Occipital lobe (tissue), 2 donors: ENCODE data around the gene MDFIC. TPM values are rescaled to one million over a fixed set of nuclear protein-coding genes. Genes with fewer than 3 reads are reported as not detected.

Source experiments
- DNase-seq: peaks from one replicate; lab custom pipeline; 2025; lab: John Stamatoyannopoulos, UW
- total RNA-seq: library from RNA; depleted of rRNA; stranded (reverse); fragments of >200 nt; gene quantifications from one replicate; pipeline ENCODE4 v1.2.3, GENCODE V29; 2014

The MDFIC gene
- total RNA-seq, 1 donor from 2014 or later, result 7.0 TPM

GRCh38 chr7:114989531-114989930 lies 67.6 kb downstream of the MDFIC start:
- DNase-seq, result no peak

DNA sequence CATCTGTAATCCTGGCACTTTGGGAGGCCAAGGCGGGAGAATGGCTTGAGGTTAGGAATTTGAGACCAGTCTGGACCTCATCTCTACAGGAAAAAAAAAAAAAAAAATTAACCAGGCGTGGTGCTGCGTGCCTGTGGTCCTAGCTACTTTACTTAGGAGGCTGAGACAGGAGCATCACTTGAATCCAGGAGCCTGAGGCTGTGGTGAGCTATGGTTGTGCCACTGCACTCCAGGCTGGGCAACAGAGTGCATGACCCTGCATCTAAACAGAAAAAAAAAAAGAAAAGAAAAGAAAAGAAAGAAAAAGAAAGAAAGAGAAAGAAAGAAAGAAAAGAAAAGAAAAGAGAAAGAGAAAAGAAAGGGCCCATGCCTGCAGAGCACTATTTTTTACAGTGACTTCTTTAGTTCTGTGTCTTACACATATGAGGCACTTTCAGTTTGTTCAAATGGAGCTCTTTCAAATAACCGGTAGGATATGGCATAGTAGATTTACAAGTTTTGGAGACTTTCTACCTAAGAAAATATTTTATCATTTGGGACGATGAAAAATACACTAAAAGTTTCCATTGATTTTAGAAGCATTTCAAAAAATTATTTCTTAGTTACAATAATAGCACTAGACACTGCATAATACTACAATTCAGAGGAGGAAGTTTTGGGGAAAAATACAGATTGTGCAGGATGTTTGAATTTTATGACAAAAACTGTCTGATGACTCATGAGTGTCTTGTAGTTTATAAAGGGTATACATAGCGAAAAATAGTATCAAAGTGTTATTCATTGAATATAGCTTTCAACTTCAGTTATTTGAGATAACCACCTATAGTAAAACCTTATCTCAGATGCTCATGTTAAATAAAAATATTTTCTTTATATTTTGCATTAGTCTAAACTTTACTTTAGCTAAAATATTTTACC lies 75.9 kb downstream of the MDFIC start:
- no peak for DNase-seq

DNA sequence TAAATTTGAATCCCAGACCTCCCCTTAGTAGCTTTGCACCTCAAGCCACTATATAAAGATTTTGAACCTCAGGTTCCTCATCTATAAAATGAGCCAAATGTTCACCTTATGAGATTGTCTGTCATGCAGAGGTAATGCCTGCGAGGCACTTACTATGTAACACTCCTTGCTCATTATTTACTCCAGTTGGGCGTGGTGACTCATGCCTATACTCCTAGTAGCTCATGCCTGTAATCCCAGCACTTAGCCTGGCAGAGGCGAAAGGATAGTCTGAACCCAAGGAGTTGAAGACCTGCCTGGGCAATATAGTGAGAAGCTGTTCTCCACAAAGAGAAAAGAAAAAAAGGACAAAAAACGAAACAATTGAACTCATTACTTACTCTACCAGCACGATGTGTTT lies 82.2 kb downstream of the MDFIC start:
- DNase-seq, result no peak

DNA sequence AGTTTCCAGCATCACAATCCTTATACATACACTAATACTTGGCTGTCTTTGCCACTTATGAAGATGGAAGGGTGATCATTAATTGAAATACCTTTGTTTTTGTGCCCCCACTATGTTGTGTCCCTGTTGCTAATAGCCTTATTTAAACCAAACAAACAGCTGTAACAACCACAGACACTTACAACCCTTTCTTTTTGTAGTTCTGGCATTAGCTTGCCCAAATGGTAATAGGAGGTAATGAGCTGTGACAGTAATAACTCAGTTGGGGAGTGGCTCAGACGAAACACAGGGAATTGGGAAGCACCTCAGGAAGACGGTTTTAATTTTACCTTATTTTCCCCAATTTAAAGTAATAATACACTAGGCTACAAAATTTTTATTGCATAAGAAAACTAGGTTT lies 83.4 kb downstream of the MDFIC start:
- no peak for DNase-seq

DNA sequence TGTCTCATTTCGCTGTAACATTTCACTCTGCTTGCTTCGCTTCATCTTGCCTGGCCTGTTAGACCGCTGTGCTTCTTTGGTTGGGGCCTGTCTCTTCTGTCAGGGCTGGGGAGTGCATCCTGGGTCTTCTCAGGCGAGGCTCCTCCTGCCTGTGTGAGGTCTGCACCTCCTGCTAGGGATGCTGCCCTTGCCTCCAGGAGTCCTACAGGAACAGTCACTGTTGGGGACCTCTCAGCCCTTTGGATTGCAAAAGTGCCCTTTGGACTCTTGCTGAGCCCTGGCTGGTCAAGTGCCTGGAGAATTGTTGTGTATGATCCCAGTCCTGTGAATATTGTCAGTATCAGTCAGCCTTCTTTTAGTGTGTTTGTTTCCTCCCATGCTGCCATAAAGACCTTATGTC lies 84.1 kb downstream of the MDFIC start:
- DNase-seq, result no peak

- no peak for DNase-seq
These were observed 85.9 kb downstream of the MDFIC start for GRCh38 chr7:115007751-115008150.

GRCh38 chr7:115008465-115009114 lies 86.7 kb downstream of the MDFIC start:
- DNase-seq, result no peak

DNA sequence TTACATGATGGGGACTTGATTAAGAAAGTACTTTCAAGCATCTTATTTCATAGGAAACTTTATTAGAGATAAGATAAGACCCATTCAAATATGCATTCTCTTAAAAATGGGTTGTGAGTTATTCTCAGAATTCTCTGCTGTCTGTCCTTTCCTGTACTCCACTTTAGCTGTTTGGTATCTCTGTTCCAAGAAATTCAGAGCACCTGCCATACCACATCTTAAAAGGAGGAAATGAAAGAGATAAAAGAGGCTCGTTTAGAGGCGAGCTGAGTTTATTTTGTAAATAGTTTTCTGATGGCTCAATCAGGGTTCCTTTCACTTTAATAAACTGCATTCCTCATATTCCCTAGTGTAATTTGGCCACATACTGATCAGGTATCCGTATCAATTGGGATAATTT lies 87.2 kb downstream of the MDFIC start:
- no peak for DNase-seq

DNA sequence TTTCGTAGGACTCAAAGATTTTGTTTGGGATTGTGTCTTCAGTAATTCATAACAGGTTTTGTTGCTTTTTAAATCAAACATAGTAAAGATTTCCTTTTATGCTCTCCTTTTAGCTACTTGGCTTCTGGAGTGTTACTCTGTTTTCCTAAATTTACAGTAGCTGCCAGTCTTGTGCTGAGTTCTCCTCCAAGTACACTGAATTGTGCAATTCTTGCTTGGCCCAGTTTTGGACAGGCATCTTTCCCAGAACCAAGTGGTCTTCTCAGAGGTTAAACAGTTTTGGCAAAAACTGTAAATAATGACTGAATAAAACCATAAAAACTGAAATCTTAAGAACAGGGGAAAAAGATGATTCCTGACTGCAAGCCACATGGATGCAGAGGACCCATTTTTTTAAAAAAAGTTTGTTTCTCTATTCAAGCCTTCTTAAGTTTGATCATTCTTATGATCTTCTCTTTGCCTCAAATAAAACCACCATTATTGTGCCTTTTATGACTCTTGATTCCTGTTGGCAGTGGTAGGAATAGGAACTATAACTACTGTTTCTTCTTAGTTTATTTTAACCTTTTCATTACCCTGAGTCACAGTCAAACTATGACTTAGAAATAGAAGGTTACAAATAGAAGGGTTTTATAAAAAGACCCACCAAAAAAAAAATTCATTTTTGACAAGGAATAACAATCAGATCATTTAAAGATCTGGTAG lies 88.0 kb downstream of the MDFIC start:
- DNase-seq, result no peak

DNA sequence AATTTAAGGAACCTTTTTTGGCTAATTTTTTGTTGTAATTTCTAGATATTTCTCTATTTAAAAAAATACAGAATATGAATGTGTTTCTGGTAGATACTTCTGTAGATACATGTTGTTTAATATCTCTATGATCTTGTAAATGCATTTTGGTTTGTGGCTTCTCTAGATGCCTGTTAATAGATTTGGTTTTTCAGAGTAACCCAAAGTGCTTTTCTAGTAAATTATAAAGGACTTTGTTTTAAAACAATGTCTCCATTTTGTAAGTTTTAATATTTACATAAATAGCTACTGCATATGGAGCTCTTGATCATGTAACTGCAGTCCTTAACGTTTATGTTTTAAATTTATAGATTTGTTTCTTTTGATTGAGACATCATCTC lies 88.5 kb downstream of the MDFIC start:
- DNase-seq, result no peak

DNA sequence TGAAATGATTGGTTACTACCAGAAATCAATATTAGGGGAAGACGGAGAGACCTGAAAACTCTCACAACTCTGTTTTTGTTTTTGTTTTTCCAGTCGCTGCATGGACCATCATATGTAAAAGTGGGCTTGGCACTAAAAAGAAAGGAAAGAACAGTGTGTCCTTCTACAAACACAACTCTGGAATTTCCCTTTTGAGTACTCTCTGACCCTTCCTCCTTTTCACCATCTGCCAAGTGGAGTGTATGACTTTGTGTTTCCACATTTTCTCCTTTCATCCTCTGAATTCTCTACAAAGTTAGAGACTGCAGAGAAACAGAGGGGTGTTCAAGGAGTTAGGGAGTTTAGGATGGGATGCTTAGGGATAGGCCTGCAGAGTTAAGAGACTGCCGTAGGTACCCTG lies 92.0 kb downstream of the MDFIC start:
- no peak for DNase-seq

DNA sequence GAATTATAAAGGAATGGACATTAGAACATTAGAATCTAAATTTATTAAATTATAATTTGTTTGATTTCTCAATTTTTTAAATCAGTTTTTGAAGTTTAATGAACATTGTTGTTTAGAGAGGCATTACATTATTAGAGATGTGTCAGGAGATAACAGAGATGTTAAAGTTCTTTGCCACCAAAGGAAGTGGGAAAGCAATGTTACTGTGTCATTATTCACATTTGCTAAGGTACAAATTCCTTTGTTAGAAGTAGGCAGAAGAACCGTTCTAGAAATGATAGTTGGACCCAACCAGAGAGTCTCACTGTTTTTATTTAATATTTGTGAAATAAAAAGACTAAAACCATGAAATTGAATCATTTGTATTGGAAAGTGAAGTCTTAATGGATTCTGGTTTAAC lies 92.9 kb downstream of the MDFIC start:
- DNase-seq, result no peak

DNA sequence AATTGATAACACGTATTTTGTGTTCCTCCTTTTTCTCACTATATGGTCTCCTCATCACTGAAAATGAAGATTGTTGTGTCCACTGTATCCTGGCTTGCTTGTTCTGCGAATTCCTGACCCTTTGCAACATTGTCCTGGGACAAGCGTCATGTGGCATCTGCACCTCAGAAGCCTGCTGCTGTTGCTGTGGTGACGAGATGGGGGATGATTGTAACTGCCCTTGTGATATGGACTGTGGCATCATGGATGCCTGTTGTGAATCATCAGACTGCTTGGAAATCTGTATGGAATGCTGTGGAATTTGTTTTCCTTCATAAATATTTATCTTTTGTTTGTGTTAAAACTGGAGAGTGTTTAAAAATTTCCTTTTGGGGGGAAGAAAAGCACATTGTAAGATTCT lies 93.7 kb downstream of the MDFIC start:
- no peak for DNase-seq

DNA sequence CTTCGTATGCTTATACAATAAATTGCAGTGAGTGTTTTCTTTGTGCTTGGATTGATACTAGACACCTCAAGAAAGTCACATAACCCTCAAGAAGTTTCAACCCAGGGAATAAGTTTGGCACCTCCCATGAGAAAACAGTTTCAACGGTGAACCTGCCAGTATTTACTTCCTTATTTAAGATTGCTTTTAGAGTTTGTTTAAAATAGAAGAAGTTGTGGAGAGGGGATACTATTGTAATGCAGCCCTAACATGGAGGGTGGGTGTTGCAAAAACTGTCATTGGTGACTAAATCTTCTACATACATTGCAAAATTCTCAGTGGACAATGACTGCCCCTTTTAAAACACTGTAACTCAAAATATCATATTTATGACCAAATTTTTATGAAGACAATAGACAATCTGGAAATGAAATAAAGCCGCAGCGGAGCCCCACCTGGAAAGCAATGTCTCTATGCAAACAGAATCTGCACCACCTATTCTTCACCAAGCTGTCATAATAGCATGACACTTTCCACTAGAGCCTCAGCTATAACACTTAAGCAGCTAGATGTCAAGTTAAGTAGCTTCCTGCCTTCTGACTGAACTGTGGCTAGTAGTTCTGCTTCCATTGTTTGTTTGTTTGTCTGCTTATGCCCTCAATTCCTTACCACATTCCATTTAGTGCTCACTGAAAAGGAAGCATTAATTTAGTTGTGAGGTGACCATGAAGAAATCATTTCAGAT lies 98.2 kb downstream of the MDFIC start:
- DNase-seq, result no peak

- DNase-seq, result no peak
These were observed 101.3 kb downstream of the MDFIC start for GRCh38 chr7:115023219-115023618.

DNA sequence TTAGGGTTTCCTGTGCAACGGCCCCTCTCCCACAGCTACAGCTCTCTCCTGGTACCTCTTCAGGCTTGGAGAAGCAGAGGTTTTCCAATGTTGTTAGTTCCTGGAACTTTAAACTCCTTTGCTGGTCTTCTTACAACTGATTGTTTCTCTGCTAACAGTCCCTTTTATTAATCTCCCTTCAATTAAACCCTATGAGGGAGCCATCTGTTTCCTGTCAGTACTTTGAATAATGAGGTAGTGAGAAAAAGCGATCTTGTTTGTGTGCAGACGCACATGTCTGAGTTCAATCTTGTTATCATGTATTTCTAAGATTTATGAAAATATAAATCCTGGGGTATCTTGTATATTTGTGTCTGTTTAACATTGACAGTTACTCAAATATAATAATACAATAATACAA lies 102.4 kb downstream of the MDFIC start:
- DNase-seq, result no peak

DNA sequence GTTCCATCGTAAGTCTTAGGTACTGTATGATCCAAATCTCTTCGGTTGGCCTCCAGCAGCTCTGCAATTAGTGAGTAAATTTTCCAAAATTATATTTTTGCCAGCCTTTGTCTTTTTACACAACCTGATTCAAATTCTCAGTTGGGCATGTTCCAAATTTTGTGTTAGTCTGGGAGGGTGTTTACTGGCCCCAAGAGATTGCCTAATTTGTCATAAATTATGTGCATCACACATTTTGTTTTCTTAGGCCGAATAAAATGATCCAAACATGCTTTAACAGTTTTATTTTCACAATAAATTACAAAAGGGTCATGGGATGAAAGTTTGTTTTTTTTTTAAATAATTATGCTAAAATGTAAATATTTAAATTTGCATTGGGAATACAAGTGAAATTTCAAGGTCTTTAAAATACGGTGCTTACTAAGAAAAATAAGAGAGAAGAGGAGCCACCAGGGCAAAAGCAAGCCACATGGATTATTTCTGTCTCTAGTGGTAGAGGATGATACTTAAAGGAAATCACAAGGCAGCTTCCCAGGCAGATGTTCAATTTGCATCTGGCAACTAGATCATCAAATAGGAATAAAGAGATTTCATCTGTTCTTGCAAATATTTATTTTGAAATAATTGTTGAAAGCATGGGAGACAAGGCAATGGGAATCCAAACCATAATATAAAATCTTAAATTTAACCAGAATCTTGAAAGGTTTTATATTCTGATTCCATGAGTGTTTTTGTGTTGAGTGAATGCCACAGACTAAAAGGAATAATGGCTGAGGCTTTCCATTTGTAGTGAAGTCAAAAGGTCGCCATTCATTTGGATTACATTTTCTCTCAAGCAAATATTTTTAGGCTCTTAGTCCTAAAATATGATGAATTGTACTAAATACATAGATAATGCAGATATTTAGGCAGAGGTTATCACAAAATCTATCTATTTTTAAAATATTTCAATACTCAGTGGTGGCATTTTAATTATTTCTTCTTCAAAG lies 111.1 kb downstream of the MDFIC start:
- DNase-seq, result no peak

- DNase-seq, result no peak
These were observed 112.1 kb downstream of the MDFIC start for GRCh38 chr7:115033917-115034459.

GRCh38 chr7:115034515-115034914 lies 112.6 kb downstream of the MDFIC start:
- no peak for DNase-seq

- DNase-seq, result no peak
These were observed 115.4 kb downstream of the MDFIC start for GRCh38 chr7:115037128-115037802.
